K562 (cell line): ENCODE measurements around the gene CHIC2. TPM values are rescaled to one million over a fixed set of nuclear protein-coding genes. Genes with fewer than 3 reads are reported as not detected.

ENCODE experiments used
- ATAC-seq: fragments of 200-7000 bp; cut with Tn5 transposase; 3 replicates; pipeline ENCODE4 v1.9.1; 2020; ENCODE audit warnings: moderate library complexity
- BruUV-seq: library from RNA; stranded (reverse); fragments of 400-500 nt; replicated peaks from 2 replicates; lab custom pipeline; 2021; lab: Mats Ljungman, UMichigan
- CTCF ChIA-PET: fragments of 300-600 bp; formaldehyde crosslinking; extraction: SDS; loops from one replicate; lab custom pipeline; 2021; ENCODE audit warnings: low intra/inter-chr PET ratio; lab: Yijun Ruan, JAX
- POLR2A ChIA-PET: fragments of 300-600, 350-650 bp; sonication (Branson Sonifier 250); formaldehyde crosslinking; extraction: SDS; loops from one replicate; lab custom pipeline; 2021; ENCODE audit warnings: antibody characterized with exemption, inconsistent platforms; lab: Yijun Ruan, JAX
- DNase-seq, 4 experiments: peaks; one replicate each; pipeline versions ENCODE4 v3.0.0 to v3.0.0-alpha.2; 2011 to 2018; ENCODE audit warnings: low spot score in 3 of 4, mixed read lengths in 3 of 4; ENCODE audit errors: extremely low read depth in 1 of 4
- FAIRE-seq: peaks from 2 replicates; lab custom pipeline; 2011; peaks lifted over from hg19 to GRCh38; lab: Jason Lieb, UNC
- H2AFZ ChIP-seq: 2 replicates; pipeline ENCODE4 v1.6.0; 2011; ENCODE audit warnings: low read depth, low read length, control low read depth, inconsistent platforms
- H3K27ac ChIP-seq: fragments of 200-600 bp; 3 replicates; pipeline ENCODE4 v1.8.0; 2011; ENCODE audit warnings: low read depth, mild to moderate bottlenecking, control low read depth, inconsistent platforms, low read length, moderate library complexity, mixed read lengths; ENCODE audit errors: extremely low read depth
- H3K27me3 ChIP-seq, 2 experiments: fragments of 300-600 bp in 1 of 2; 2 replicates in 1 of 2; 3 replicates in 1 of 2; pipeline versions ENCODE4 v1.6.0 to v1.8.0; 2011; ENCODE audit warnings: inconsistent platforms in 2 of 2, low read length in 2 of 2, mild to moderate bottlenecking in 1 of 2, mixed read lengths in 1 of 2, moderate library complexity in 1 of 2; ENCODE audit not compliant: control insufficient read depth in 2 of 2, insufficient read depth in 2 of 2
- H3K36me3 ChIP-seq: fragments of 300-600 bp; 3 replicates; pipeline ENCODE4 v1.8.0; 2011; ENCODE audit warnings: mild to moderate bottlenecking, low read length, inconsistent platforms; ENCODE audit not compliant: control insufficient read depth, insufficient read depth
- H3K4me1 ChIP-seq, 2 experiments: fragments of 200-600 bp in 1 of 2; replicated peaks in 1 of 2; 2 replicates in 1 of 2; 3 replicates in 1 of 2; pipeline versions ENCODE4 v1.5.1 to v1.8.0; 2011; ENCODE audit warnings: inconsistent platforms in 2 of 2, low read length in 2 of 2, mild to moderate bottlenecking in 1 of 2, mixed read lengths in 1 of 2, moderate library complexity in 1 of 2; ENCODE audit not compliant: control insufficient read depth in 2 of 2, insufficient read depth in 2 of 2
- H3K4me2 ChIP-seq: 2 replicates; pipeline ENCODE4 v1.6.1; 2011; ENCODE audit warnings: low read length, control low read depth, inconsistent platforms, mixed read lengths; ENCODE audit not compliant: insufficient read depth
- H3K4me3 ChIP-seq: fragments of 200-600 bp; sonication (generic), shearing (Covaris generic); 2 replicates; pipeline ENCODE4 v1.5.1; 2016; ENCODE audit warnings: control low read depth, inconsistent platforms
- H3K79me2 ChIP-seq: fragments of 200-600 bp; 3 replicates; pipeline ENCODE4 v1.8.0; 2011; ENCODE audit warnings: low read length, inconsistent platforms; ENCODE audit not compliant: control insufficient read depth, insufficient read depth
- H3K9ac ChIP-seq, 2 experiments: 2 replicates each; pipeline versions ENCODE4 v1.6.0 to v1.6.1; 2011; ENCODE audit warnings: low read depth in 2 of 2, low read length in 2 of 2, control low read depth in 1 of 2, inconsistent platforms in 1 of 2, mild to moderate bottlenecking in 1 of 2, mixed read lengths in 1 of 2; ENCODE audit not compliant: insufficient read depth in 1 of 2
- H3K9me1 ChIP-seq: one replicate; pipeline ENCODE4 v1.6.0; 2011; ENCODE audit warnings: inconsistent platforms, mild to moderate bottlenecking, low read length, moderate library complexity; ENCODE audit not compliant: control insufficient read depth, insufficient read depth
- H3K9me3 ChIP-seq: replicated peaks from 2 replicates; pipeline ENCODE4 v1.5.1; 2011; ENCODE audit warnings: low read depth, low read length, inconsistent platforms; ENCODE audit not compliant: control insufficient read depth, insufficient read depth
- H4K20me1 ChIP-seq: replicated peaks from 2 replicates; pipeline ENCODE4 v1.6.1; 2011; ENCODE audit warnings: low read length, inconsistent platforms, mixed read lengths; ENCODE audit not compliant: control insufficient read depth, insufficient read depth
- ATF3 ChIP-seq, 2 experiments: fragments of 450-650 bp in 1 of 2; sonication (generic) in 1 of 2; formaldehyde crosslinking in 1 of 2; IDR thresholded peaks in 1 of 2; conservative IDR thresholded peaks in 1 of 2; 2 replicates each; pipeline versions ENCODE4 v1.6.1 to v1.8.1; 2016 to 2023; ENCODE audit warnings: mild to moderate bottlenecking in 2 of 2, moderate library complexity in 2 of 2, inconsistent platforms in 1 of 2, missing genetic modification reagents in 1 of 2
- BRF1 ChIP-seq: IDR thresholded peaks from 3 replicates; pipeline ENCODE4 v1.6.1; 2011; ENCODE audit warnings: borderline replicate concordance, mild to moderate bottlenecking; ENCODE audit not compliant: insufficient read length; ENCODE audit errors: extremely low read depth
- CHD2 ChIP-seq: IDR thresholded peaks from 2 replicates; pipeline ENCODE4 v1.6.1; 2011; ENCODE audit warnings: low read depth, low read length
- DMBX1 ChIP-seq: fragments of 250-450 bp; sonication (Bioruptor Pico); IDR thresholded peaks from 2 replicates; pipeline ENCODE4 v1.8.0; 2022; ENCODE audit warnings: inconsistent platforms, mild to moderate bottlenecking, moderate library complexity, borderline replicate concordance
- E2F1 ChIP-seq: sonication (generic); formaldehyde crosslinking; IDR thresholded peaks from 2 replicates; pipeline ENCODE4 v1.8.1; 2023; ENCODE audit warnings: mild to moderate bottlenecking, missing genetic modification reagents, moderate library complexity
- E4F1 ChIP-seq: fragments of 250-450 bp; sonication (Bioruptor Pico); IDR thresholded peaks from 2 replicates; pipeline ENCODE4 v1.5.0; 2021; ENCODE audit warnings: mild to moderate bottlenecking, borderline replicate concordance
- ELF1 ChIP-seq: fragments of 200-800 bp; sonication (Bioruptor generic); IDR thresholded peaks from 2 replicates; pipeline ENCODE4 v1.6.1; 2016; ENCODE audit warnings: missing genetic modification characterization, missing compliant biosample characterization
- GTF2A2 ChIP-seq: IDR thresholded peaks from 2 replicates; pipeline ENCODE4 v1.6.1; 2016; ENCODE audit warnings: mild to moderate bottlenecking, missing genetic modification characterization, missing compliant biosample characterization
- HBP1 ChIP-seq: fragments of 450-650 bp; formaldehyde crosslinking; IDR thresholded peaks from 2 replicates; pipeline ENCODE4 v1.4.0; 2022; ENCODE audit warnings: missing genetic modification characterization
- HIVEP1 ChIP-seq: fragments of 250-450 bp; sonication (Bioruptor Pico); IDR thresholded peaks from 2 replicates; pipeline ENCODE4 v1.4.0; 2020; ENCODE audit warnings: mild to moderate bottlenecking
- KLF1 ChIP-seq: fragments of 450-650 bp; IDR thresholded peaks from 2 replicates; pipeline ENCODE4 v1.6.1; 2016; ENCODE audit warnings: missing genetic modification characterization, missing compliant biosample characterization
- MAX ChIP-seq: sonication (generic); formaldehyde crosslinking; IDR thresholded peaks from 2 replicates; pipeline ENCODE4 v1.9.0; 2022; ENCODE audit warnings: mild to moderate bottlenecking, missing genetic modification reagents
- MBD2 ChIP-seq: sonication (generic); IDR thresholded peaks from 2 replicates; pipeline ENCODE4 v1.6.1; 2016; ENCODE audit warnings: low read depth, borderline replicate concordance
- MCM2 ChIP-seq: fragments of 450-650 bp; IDR thresholded peaks from 2 replicates; pipeline ENCODE4 v1.6.1; 2017; ENCODE audit warnings: low read depth, mild to moderate bottlenecking
- MYNN ChIP-seq, 2 experiments: sonication (generic); formaldehyde crosslinking in 1 of 2; IDR thresholded peaks; 2 replicates each; pipeline versions ENCODE4 v1.5.0 to v1.6.1; 2016 to 2020; ENCODE audit warnings: antibody characterized with exemption in 1 of 2, missing genetic modification reagents in 1 of 2
- NCOA4 ChIP-seq: fragments of 450-650 bp; IDR thresholded peaks from 2 replicates; pipeline ENCODE4 v1.6.1; 2018; ENCODE audit warnings: mild to moderate bottlenecking; ENCODE audit not compliant: partially characterized antibody
- WGBS: fragments of 100-300 bp; shearing (Covaris generic); methylation state at CpG from one replicate; pipeline ENCODE4 v1.1.6; 2016; ENCODE audit warnings: low coverage, mixed read lengths; ENCODE audit not compliant: insufficient coverage; ENCODE audit errors: missing lambda C conversion rate; 5-methylcytosine and 5-hydroxymethylcytosine counted together
- in situ Hi-C: fragments of 300-500 bp; cut with MboI; formaldehyde crosslinking; loops from 4 replicates; pipeline ENCODE4 v1.15.0; 2018; ENCODE audit warnings: inconsistent platforms, mixed read lengths
- intact Hi-C: fragments of 100-400 bp; cut with micrococcal nuclease; formaldehyde crosslinking; loops from 2 replicates; pipeline ENCODE4 v1.14.2; 2022
- polyA plus RNA-seq, 8 experiments: library from polyadenylated mRNA; depleted of rRNA in 4 of 8; stranded (reverse) in 5 of 8; unstranded in 3 of 8; fragments of >200 nt; fragmentation: Nextera tagmentation in 2 of 8; fragmentation: Illumina TruSeq in 1 of 8; extraction: Ambion mirVana in 2 of 8; extraction: Trizol in 1 of 8; gene quantifications; 2 replicates each; pipeline versions ENCODE4 v1.2.1 to v1.2.3, GENCODE V29; 2011 to 2014; ENCODE audit warnings: inconsistent platforms in 1 of 8, missing spikeins in 1 of 8
- total RNA-seq, 7 experiments: library from RNA; depleted of rRNA in 6 of 7; stranded (reverse); fragments of >200 nt in 6 of 7; fragmentation: Illumina TruSeq in 2 of 7; extraction: Trizol in 2 of 7; gene quantifications; 2 replicates each; pipeline versions ENCODE4 v1.2.1 to v1.2.3, GENCODE V29; 2011 to 2021; ENCODE audit warnings: low replicate concordance in 1 of 7

The CHIC2 gene
- total and polyA plus RNA-seq, 9 of the 15 experiments (the other 6 are each of a cell fraction or from before 2014, with no cell fraction given): 0.89 to 25.1 (median 12.1) TPM

- H3K9ac ChIP-seq: no peak overlapping the region
- no peaks in the 10 kb centered on the region for H3K4me1 ChIP-seq
- no peak for FAIRE-seq
- no peaks in the 10 kb centered on the region for H3K79me2 ChIP-seq
- H3K9me3 ChIP-seq: no peaks in the 10 kb centered on the region; the same call in 1 of the 2 replicates
- H3K4me2 ChIP-seq: no peak overlapping the region
- no peaks in the 10 kb centered on the region for H3K36me3 ChIP-seq
- ChIA-PET CTCF (no interaction called here), POLR2A (interaction anchor here (0.9 kb wide), 1 partner anchor 10 kb away, joined by 3 read pairs; no protein-coding TSS in a partner anchor)
- in situ Hi-C loops (no loop called here), intact Hi-C loops (no loop called here)
- no peak overlapping the region for H3K4me3 ChIP-seq
- WGBS: 4% methylated on average over 2 of the region's 2 CpGs
- no peak for TF ChIP-seq KLF1 (tag)
- TF ChIP-seq NCOA4: no peak
- no peak for TF ChIP-seq MYNN (IDR thresholded peaks at IDR 0.05)
- TF ChIP-seq MYNN (CRISPR knock-in tag; IDR thresholded peaks at IDR 0.05): no peak
- no peak for TF ChIP-seq HIVEP1 (CRISPR knock-in tag)
- TF ChIP-seq BRF1: no peak
- no peak for TF ChIP-seq MBD2
- no peak for TF ChIP-seq MAX (CRISPR knock-in tag)
- TF ChIP-seq ATF3 (IDR thresholded peaks at IDR 0.05): no peak
- no peak for TF ChIP-seq ATF3 (CRISPR knock-in tag; conservative IDR thresholded peaks at IDR 0.05)
- TF ChIP-seq CHD2: no peak
- TF ChIP-seq ELF1 (tag): no peak
- TF ChIP-seq HBP1: no peak
- TF ChIP-seq E2F1: no peak
- TF ChIP-seq GTF2A2 (tag): no peak
- no peak for TF ChIP-seq E4F1
- no peak for TF ChIP-seq DMBX1
- TF ChIP-seq MCM2: no peak
- H3K9me1 ChIP-seq: no peaks in the 10 kb centered on the region
- no peaks in the 10 kb centered on the region for H4K20me1 ChIP-seq
- no peak for ATAC-seq
- H2AFZ ChIP-seq: no peak overlapping the region
- no TSS peak for BruUV-seq
- no peak overlapping the region for H3K27ac ChIP-seq
- no peaks in the 10 kb centered on the region for H3K27me3 ChIP-seq
- no peak for DNase-seq
Measured at GRCh38 chr4:53981066-53981465, 83.3 kb downstream of the CHIC2 start.
